Activated naive CD8-positive, alpha-beta T cell (primary cell): Measurements from ENCODE around the gene RAB37.

Experiments used
- H3K27ac Mint-ChIP-seq: one replicate; pipeline ENCODE4 v1.8.0; 2021; ENCODE audit warnings: mixed read lengths
- H3K27me3 Mint-ChIP-seq: one replicate; pipeline ENCODE4 v1.8.0; 2021; ENCODE audit warnings: mixed read lengths
- H3K36me3 Mint-ChIP-seq: one replicate; pipeline ENCODE4 v1.8.0; 2021; ENCODE audit warnings: mixed read lengths
- H3K4me1 Mint-ChIP-seq: one replicate; pipeline ENCODE4 v1.8.0; 2021; ENCODE audit warnings: low read depth, mixed read lengths
- H3K4me3 Mint-ChIP-seq: one replicate; pipeline ENCODE4 v1.8.0; 2021; ENCODE audit warnings: mild to moderate bottlenecking, mixed read lengths
- H3K9me3 Mint-ChIP-seq: one replicate; pipeline ENCODE4 v1.8.0; 2021; ENCODE audit warnings: low read depth, mixed read lengths

The RAB37 gene

DNA sequence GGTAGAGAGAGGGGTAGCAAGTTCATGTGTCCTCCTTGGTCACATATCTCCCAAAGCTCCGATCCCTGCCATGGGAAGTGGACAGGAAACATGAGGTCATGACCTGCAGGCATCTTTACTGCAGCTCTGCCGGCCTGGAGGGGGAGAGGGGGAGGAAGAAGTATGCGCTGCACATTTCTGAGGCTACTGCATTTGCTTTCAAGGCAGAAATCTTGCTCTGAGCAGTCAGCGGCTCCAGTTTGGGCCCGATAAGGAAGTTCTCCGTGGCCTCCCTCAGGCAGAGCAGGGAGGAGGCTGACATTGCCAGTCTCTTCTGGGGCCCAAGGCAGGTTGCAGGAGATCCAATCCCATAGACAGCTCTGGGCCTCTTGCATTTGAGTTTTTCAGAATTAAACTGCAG lies 9.9 kb downstream of the RAB37 start:
- no peaks in the 10 kb centered on the region for H3K36me3 Mint-ChIP-seq
- peaks cover 63% of the 10 kb centered on the region for H3K4me1 Mint-ChIP-seq
- H3K27ac Mint-ChIP-seq, result peak overlapping the region; percentile 58
- peak overlapping the region; percentile 74 for H3K4me3 Mint-ChIP-seq
- H3K27me3 Mint-ChIP-seq, result no peaks in the 10 kb centered on the region
- no peaks in the 10 kb centered on the region for H3K9me3 Mint-ChIP-seq

- Mint-ChIP-seq H3K27ac (no peak overlapping the region), H3K4me1 (peaks cover 62% of the 10 kb centered on the region), H3K9me3 (no peaks in the 10 kb centered on the region), H3K4me3 (peak overlapping the region; percentile 74), H3K36me3 (no peaks in the 10 kb centered on the region), H3K27me3 (no peaks in the 10 kb centered on the region)
Observed at GRCh38 chr17:74748279-74748528, 11.1 kb downstream of the RAB37 start.

- Mint-ChIP-seq H3K27me3 (no peaks in the 10 kb centered on the region), H3K4me1 (peaks cover 62% of the 10 kb centered on the region)
Observed at GRCh38 chr17:74748529-74749278, 11.6 kb downstream of the RAB37 start, which contains the start of gene NHERF1. TSS of gene NHERF1 (plus strand) at chr17:74748628. CDS start at chr17:74748847, 219 bp downstream.

DNA sequence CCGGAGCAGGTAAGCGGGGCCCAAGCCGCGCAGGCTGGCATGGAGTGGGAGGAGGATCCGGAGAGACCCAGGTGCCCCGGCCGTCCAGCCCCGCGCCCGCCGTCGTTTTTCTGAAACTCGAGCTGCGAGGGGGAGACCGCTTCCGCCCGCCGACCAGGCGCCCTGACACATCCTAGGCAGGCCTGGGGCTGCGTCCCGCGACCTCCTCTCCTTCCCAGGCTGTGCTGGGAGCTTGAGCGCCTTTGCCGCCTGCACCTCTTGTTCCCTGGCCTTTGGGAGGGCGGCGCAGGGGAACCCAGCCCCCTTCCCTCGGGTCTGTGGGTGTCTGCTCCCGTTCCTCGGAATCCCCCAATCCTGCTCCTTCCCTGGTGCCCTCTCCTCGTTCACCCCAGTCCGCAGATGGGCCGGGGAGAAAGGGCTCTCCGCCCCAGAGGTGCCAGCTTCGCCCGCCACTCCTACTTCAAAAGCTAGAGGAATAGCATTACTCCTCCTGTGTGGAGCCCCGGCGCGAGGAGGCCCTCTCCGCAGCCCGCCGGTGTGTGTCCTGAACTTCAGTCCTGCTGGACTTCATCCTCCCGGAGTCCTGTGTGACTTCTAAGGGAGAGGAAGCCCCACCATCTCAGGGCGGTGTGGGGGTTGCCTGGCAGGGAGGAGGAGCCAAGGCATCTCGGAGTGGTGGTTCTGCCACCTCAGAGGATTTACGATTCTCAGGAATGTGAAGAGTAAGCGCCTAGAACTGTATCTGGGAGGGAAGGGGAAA lies 12.4 kb downstream of the RAB37 start:
- H3K4me3 Mint-ChIP-seq, result peak overlapping the region; percentile 93
- H3K36me3 Mint-ChIP-seq, result no peaks in the 10 kb centered on the region
- no peaks in the 10 kb centered on the region for H3K27me3 Mint-ChIP-seq
- H3K4me1 Mint-ChIP-seq, result peaks cover 62% of the 10 kb centered on the region
- H3K9me3 Mint-ChIP-seq, result no peaks in the 10 kb centered on the region
- H3K27ac Mint-ChIP-seq, result peak overlapping the region; percentile 94

More at GRCh38 chr17:74748529-74749278, 11.6 kb downstream of the RAB37 start, which contains the start of gene NHERF1:
- no peaks in the 10 kb centered on the region for H3K36me3 Mint-ChIP-seq
- no peaks in the 10 kb centered on the region for H3K9me3 Mint-ChIP-seq
- peak within 1 kb of the TSS; percentile 93 for H3K4me3 Mint-ChIP-seq
- H3K27ac Mint-ChIP-seq, result peak within 1 kb of the TSS; percentile 94

- Mint-ChIP-seq H3K36me3 (no peaks in the 10 kb centered on the region), H3K4me1 (peaks cover 63% of the 10 kb centered on the region), H3K9me3 (no peaks in the 10 kb centered on the region), H3K27me3 (no peaks in the 10 kb centered on the region), H3K27ac (peak overlapping the region; percentile 94), H3K4me3 (peak overlapping the region; percentile 93)
Observed at GRCh38 chr17:74750039-74750326, 12.9 kb downstream of the RAB37 start.

DNA sequence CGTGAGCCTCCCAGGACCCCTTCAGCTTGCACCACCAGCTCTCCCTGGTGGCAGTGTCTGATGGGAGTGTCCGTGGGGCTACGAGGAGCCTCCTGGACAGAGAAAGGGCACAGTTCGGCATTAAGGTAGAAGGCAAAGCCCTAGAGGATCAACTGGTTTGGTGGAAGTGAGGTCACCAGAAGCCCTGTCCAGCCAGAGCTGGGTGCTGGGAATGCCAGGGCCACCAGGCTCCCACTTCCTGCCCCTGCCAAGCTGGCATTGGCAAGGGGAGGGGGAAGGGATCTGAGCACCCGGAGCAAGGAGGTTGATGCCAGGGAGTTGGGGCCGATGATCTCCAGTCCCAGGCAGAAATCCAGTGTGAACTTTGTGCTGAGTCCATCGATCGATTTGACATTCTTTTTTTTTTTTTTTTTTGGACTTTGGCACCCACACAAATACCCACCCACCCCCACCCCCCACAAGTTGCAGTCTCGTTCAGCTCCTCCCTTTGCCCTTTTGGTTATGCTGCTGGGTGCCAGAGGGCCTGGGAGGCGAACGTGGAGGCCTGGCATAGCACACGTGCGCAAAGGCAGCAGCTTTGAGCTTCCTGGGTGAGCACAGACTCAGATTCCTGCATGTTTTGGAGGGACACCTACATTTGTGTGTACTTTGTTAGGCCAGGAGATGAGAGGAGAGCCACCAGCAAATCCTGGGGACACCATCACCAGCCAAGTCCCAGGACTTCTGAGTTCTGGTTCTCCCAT lies 13.4 kb downstream of the RAB37 start:
- no peaks in the 10 kb centered on the region for H3K27me3 Mint-ChIP-seq
- peak overlapping the region; percentile 94 for H3K27ac Mint-ChIP-seq
- H3K4me3 Mint-ChIP-seq, result peak overlapping the region; percentile 93
- H3K36me3 Mint-ChIP-seq, result no peaks in the 10 kb centered on the region
- H3K4me1 Mint-ChIP-seq, result peaks cover 68% of the 10 kb centered on the region
- H3K9me3 Mint-ChIP-seq, result no peaks in the 10 kb centered on the region

DNA sequence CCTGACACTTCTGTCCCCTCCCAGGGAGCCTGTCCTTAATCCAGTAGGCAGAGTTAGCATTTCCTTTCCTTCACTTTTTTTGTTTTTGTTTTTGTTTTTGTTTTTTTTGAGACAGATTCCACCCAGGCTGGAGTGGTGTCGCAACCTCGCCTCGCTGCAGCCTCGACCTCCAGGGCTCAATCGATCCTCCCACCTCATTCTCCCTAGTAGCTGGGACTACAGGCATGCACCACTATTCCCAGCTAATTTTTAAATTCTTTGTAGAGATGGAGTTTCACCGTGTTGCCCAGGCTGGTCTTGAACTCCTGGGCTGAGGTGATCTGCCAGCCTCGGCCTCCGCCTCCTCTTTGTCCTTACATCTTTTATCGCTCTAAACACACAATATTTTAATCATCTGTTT lies 15.4 kb downstream of the RAB37 start:
- peak overlapping the region; percentile 93 for H3K4me3 Mint-ChIP-seq

DNA sequence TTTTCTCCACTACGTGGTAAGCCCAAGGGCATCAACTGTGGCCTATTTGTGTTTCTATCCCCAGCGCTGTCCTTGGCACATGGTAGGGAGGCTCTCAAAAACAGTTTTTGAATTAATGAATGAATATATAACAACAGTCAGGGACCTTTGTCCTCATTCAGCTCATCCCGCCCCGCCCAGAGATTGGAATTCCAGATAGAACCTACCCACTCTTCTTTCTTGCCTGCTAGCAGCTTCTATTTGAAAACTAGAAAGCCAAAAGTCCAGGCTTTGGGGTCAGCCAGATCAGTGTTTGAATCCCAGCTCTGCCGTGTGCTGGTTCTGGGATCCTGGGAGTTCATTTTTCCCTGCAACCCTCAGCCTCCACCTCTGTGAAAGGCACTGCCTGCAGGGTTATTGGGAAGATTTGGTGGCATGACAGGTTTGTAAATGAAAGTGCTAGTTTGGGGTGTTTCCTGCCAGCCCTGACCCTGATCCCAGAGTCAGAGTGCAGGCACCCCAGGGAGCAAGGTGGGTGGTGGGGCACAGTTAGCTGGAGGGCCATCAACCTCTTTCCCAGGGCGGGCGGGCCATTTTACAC lies 15.9 kb downstream of the RAB37 start:
- H3K27me3 Mint-ChIP-seq, result no peaks in the 10 kb centered on the region
- peaks cover 69% of the 10 kb centered on the region for H3K4me1 Mint-ChIP-seq
- no peaks in the 10 kb centered on the region for H3K36me3 Mint-ChIP-seq
- peak overlapping the region; percentile 93 for H3K4me3 Mint-ChIP-seq
- peak overlapping the region; percentile 69 for H3K27ac Mint-ChIP-seq
- H3K9me3 Mint-ChIP-seq, result no peaks in the 10 kb centered on the region

More for the DNA sequence above, 15.4 kb downstream of the RAB37 start:
- Mint-ChIP-seq H3K4me1 (peaks cover 67% of the 10 kb centered on the region), H3K27ac (peak overlapping the region; percentile 69), H3K9me3 (no peaks in the 10 kb centered on the region), H3K27me3 (no peaks in the 10 kb centered on the region), H3K36me3 (no peaks in the 10 kb centered on the region)

GRCh38 chr17:74754832-74755231 lies 17.8 kb downstream of the RAB37 start:
- Mint-ChIP-seq H3K4me3 (peak overlapping the region; percentile 38), H3K36me3 (no peaks in the 10 kb centered on the region), H3K9me3 (no peaks in the 10 kb centered on the region), H3K4me1 (peaks cover 86% of the 10 kb centered on the region), H3K27me3 (no peaks in the 10 kb centered on the region), H3K27ac (peak overlapping the region; percentile 56)

DNA sequence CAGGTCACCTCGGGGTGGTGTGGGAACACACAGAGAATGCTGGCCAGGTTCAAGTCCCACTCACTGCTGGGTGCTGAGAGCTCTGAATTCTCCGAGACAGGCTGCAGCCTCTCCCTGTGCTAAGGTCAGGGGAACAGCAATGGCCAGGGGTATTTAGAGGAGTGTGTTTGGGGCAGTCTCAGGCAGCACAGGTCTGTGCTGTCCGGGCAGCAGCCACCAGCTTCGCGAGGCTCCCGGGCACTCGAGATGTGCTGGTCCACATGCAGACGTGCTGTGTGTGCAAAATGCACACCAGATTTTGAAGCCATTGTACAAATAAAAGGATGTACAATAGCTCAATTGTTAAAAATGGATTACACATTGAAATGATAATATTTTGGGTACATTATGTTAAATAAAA lies 18.5 kb downstream of the RAB37 start:
- peak overlapping the region; percentile 56 for H3K27ac Mint-ChIP-seq
- no peak overlapping the region for H3K4me3 Mint-ChIP-seq
- H3K4me1 Mint-ChIP-seq, result peaks cover 90% of the 10 kb centered on the region
- H3K27me3 Mint-ChIP-seq, result no peaks in the 10 kb centered on the region
- H3K9me3 Mint-ChIP-seq, result no peaks in the 10 kb centered on the region
- no peaks in the 10 kb centered on the region for H3K36me3 Mint-ChIP-seq

DNA sequence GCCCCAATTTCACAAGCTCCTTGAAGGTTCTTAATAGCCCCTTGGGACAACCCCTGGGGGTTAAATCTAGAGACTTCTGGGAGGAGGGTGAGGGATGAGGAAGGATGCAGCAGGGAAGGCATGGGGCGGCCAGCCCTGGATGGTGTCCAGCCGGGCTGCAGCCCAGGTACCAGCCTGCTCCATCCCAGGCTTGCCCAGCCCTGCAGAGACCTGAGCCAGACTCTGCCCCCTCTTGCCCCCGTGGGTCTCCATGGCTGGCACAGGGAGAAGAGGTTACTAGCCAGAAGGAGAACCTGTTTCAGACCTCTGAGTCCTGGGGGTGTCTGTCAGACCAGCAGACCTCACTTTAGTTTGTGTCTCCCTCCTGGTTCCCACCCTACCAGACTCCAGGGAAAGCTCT lies 19.8 kb downstream of the RAB37 start:
- Mint-ChIP-seq H3K27me3 (no peaks in the 10 kb centered on the region), H3K27ac (peak overlapping the region; percentile 66), H3K36me3 (no peaks in the 10 kb centered on the region), H3K9me3 (no peaks in the 10 kb centered on the region), H3K4me3 (no peak overlapping the region), H3K4me1 (peaks cover 88% of the 10 kb centered on the region)

- H3K36me3 Mint-ChIP-seq, result no peaks in the 10 kb centered on the region
- peak overlapping the region; percentile 23 for H3K4me3 Mint-ChIP-seq
- H3K4me1 Mint-ChIP-seq, result peaks cover 82% of the 10 kb centered on the region
- H3K27me3 Mint-ChIP-seq, result no peaks in the 10 kb centered on the region
- peak overlapping the region; percentile 81 for H3K27ac Mint-ChIP-seq
- no peaks in the 10 kb centered on the region for H3K9me3 Mint-ChIP-seq
Observed at GRCh38 chr17:74757502-74757901, 20.4 kb downstream of the RAB37 start.

- no peaks in the 10 kb centered on the region for H3K27me3 Mint-ChIP-seq
- peak overlapping the region; percentile 81 for H3K27ac Mint-ChIP-seq
- H3K9me3 Mint-ChIP-seq, result no peaks in the 10 kb centered on the region
- peaks cover 77% of the 10 kb centered on the region for H3K4me1 Mint-ChIP-seq
- H3K4me3 Mint-ChIP-seq, result peak overlapping the region; percentile 77
- H3K36me3 Mint-ChIP-seq, result no peaks in the 10 kb centered on the region
Observed at GRCh38 chr17:74757931-74758847, 21.1 kb downstream of the RAB37 start.

- Mint-ChIP-seq H3K36me3 (no peaks in the 10 kb centered on the region), H3K27me3 (no peaks in the 10 kb centered on the region), H3K4me1 (peaks cover 71% of the 10 kb centered on the region), H3K9me3 (no peaks in the 10 kb centered on the region), H3K27ac (peak overlapping the region; percentile 81), H3K4me3 (peak overlapping the region; percentile 77)
Observed at GRCh38 chr17:74758848-74759168, 21.8 kb downstream of the RAB37 start.
